ENCODE measurements around the gene NRG2. TPM values are rescaled to one million over a fixed set of nuclear protein-coding genes. Genes with fewer than 3 reads are reported as not detected.

Gene NRG2
- total and polyA plus RNA-seq, 2 of the 8 experiments (the other 6 are each of a cell fraction or from before 2014, with no cell fraction given), result 0.27 to 0.54 TPM

- no peak for TF ChIP-seq ZNF274 (IDR thresholded peaks at IDR 0.05; ENCODE audit: borderline replicate concordance, extremely low read depth, low read length)
- peak; percentile 41 for TF ChIP-seq ASH2L (IDR thresholded peaks at IDR 0.05; ENCODE audit: low read length)
- TF ChIP-seq RXRA (IDR thresholded peaks at IDR 0.05; ENCODE audit: insufficient read depth, low read depth, low read length), result no peak
- no peak for TF ChIP-seq CHD1 (IDR thresholded peaks at IDR 0.05; ENCODE audit: low read depth, low read length)
- no peak for TF ChIP-seq TCF12 (IDR thresholded peaks at IDR 0.05; ENCODE audit: low read depth, low read length)
- no peak for TF ChIP-seq CBX5 (IDR thresholded peaks at IDR 0.05; ENCODE audit: low read depth, low read length)
- TF ChIP-seq NRF1 (IDR thresholded peaks at IDR 0.05; ENCODE audit: low read depth, low read length), result no peak
- peak; percentile 9; the same call in 1 of the 2 replicates for TF ChIP-seq YY1 (IDR thresholded peaks at IDR 0.05; ENCODE audit: low read depth, low read length)
- TF ChIP-seq GTF2F1 (IDR thresholded peaks at IDR 0.05; ENCODE audit: borderline replicate concordance, low read depth, low read length), result no peak
- no peak for TF ChIP-seq CREB1 (IDR thresholded peaks at IDR 0.05)
- TF ChIP-seq RNF2 (IDR thresholded peaks at IDR 0.05; ENCODE audit: borderline replicate concordance, low read depth, low read length, missing control alignments, poor library complexity, severe bottlenecking), result no peak
- TF ChIP-seq JUND (IDR thresholded peaks at IDR 0.05; ENCODE audit: low read length), result no peak
- no peak for TF ChIP-seq SAP30 (IDR thresholded peaks at IDR 0.05; ENCODE audit: insufficient read depth, insufficient replicate concordance, low read length)
- peak in 1 of 2 experiments; percentile 24; a peak in 1 of 4 replicates for TF ChIP-seq RAD21 (IDR thresholded peaks at IDR 0.05 in 1 of 2, conservative IDR thresholded peaks at IDR 0.05 in 1 of 2; ENCODE audit: low read depth in 2 of 2, low read length in 2 of 2)
- no peak for TF ChIP-seq FOSL1 (IDR thresholded peaks at IDR 0.05; ENCODE audit: insufficient read depth, low read depth, low read length)
- no peak for TF ChIP-seq MAFK (IDR thresholded peaks at IDR 0.05; ENCODE audit: low read depth, low read length)
- TF ChIP-seq SIRT6 (IDR thresholded peaks at IDR 0.05; ENCODE audit: low read length), result no peak
- no peak for TF ChIP-seq HDAC2 (IDR thresholded peaks at IDR 0.05; ENCODE audit: borderline replicate concordance in 1 of 2, low read depth in 2 of 2, low read length in 2 of 2)
- TF ChIP-seq TAF1 (IDR thresholded peaks at IDR 0.05; ENCODE audit: low read depth, low read length), result no peak
- TF ChIP-seq CTCF (IDR thresholded peaks at IDR 0.05; ENCODE audit: control extremely low read depth in 1 of 3, insufficient read depth in 1 of 3, low read depth in 1 of 3, low read length in 3 of 3), result peak; percentile 12 to 42 (median 26)
- no peak for TF ChIP-seq SP4 (IDR thresholded peaks at IDR 0.05; ENCODE audit: low read length)
- no peak for TF ChIP-seq ATF3 (IDR thresholded peaks at IDR 0.05; ENCODE audit: insufficient read depth, low read depth, low read length)
- TF ChIP-seq MAX (IDR thresholded peaks at IDR 0.05), result peak; percentile 91
Observed at GRCh38 chr5:140043508-140043872, 391 bp upstream of the NRG2 start (continued).

Data from H1 (cell line).